ENCODE measurements around the gene ZNF618.
A peak's percentile ranks its signal among the peaks of the same experiment; 100 is the strongest.

ZNF618 gene

GRCh38 chr9:114085387-114085789 lies 209.3 kb downstream of the ZNF618 start:
- no peak for DNase-seq

GRCh38 chr9:114086009-114086408 lies 209.9 kb downstream of the ZNF618 start:
- DNase-seq = no peak

- DNase-seq = no peak
These were observed 210.5 kb downstream of the ZNF618 start for GRCh38 chr9:114086607-114087006.

GRCh38 chr9:114087721-114088120 lies 211.6 kb downstream of the ZNF618 start:
- no peak for DNase-seq

GRCh38 chr9:114088571-114089170 lies 212.6 kb downstream of the ZNF618 start:
- no peak for DNase-seq

GRCh38 chr9:114089206-114089840 lies 213.2 kb downstream of the ZNF618 start:
- DNase-seq = no peak

GRCh38 chr9:114090798-114091197 lies 214.7 kb downstream of the ZNF618 start:
- DNase-seq = no peak

- no peak for DNase-seq
These were observed 215.6 kb downstream of the ZNF618 start for GRCh38 chr9:114091711-114092110.

- no peak for DNase-seq
These were observed 216.2 kb downstream of the ZNF618 start for GRCh38 chr9:114092336-114092735.

GRCh38 chr9:114093031-114093471 lies 216.9 kb downstream of the ZNF618 start:
- no peak for DNase-seq

GRCh38 chr9:114093761-114094505 lies 217.8 kb downstream of the ZNF618 start:
- DNase-seq = no peak

GRCh38 chr9:114094971-114095370 lies 218.9 kb downstream of the ZNF618 start:
- no peak for DNase-seq

GRCh38 chr9:114096041-114096511 lies 220.0 kb downstream of the ZNF618 start:
- DNase-seq = peak in 1 of 2 experiments; percentile 11

GRCh38 chr9:114096866-114097612 lies 220.9 kb downstream of the ZNF618 start:
- no peak for DNase-seq

- DNase-seq = peak in 1 of 2 experiments; percentile 66
These were observed 221.5 kb downstream of the ZNF618 start for GRCh38 chr9:114097613-114098020.

- peak; percentile 68 to 91 for DNase-seq
These were observed 222.2 kb downstream of the ZNF618 start for GRCh38 chr9:114098021-114098935.

GRCh38 chr9:114098936-114099668 lies 223.0 kb downstream of the ZNF618 start, which contains the start of gene KIF12:
KIF12 (minus strand) TSS chr9:114099292; CDS start chr9:114099276, 16 bp downstream.
- DNase-seq = peak; percentile 78 to 89

- DNase-seq = peak in 1 of 2 experiments; percentile 50
These were observed 223.7 kb downstream of the ZNF618 start for GRCh38 chr9:114099669-114100270.

GRCh38 chr9:114100536-114100935 lies 224.4 kb downstream of the ZNF618 start:
- no peak for DNase-seq

- DNase-seq = no peak
These were observed 226.4 kb downstream of the ZNF618 start for GRCh38 chr9:114102484-114102883.

GRCh38 chr9:114105236-114105635 lies 229.1 kb downstream of the ZNF618 start:
- no peak for DNase-seq
